MM.1S (cell line): ENCODE data around the gene LSR.

Source experiments
- DNase-seq: peaks from one replicate; pipeline ENCODE4 v3.0.0-alpha.2; 2015
- H2AFZ ChIP-seq: fragments of 300-600 bp; sonication (generic); 2 replicates; pipeline ENCODE4 v1.6.0; 2016; ENCODE audit warnings: antibody characterized with exemption, low read length
- H3F3A ChIP-seq: fragments of 300-600 bp; sonication (generic); 2 replicates; pipeline ENCODE4 v1.6.1; 2016; ENCODE audit warnings: mild to moderate bottlenecking, antibody characterized with exemption, low read length, moderate library complexity, mixed read lengths; ENCODE audit not compliant: insufficient read depth
- H3K27ac ChIP-seq: fragments of 300-600 bp; sonication (generic); 2 replicates; pipeline ENCODE4 v1.5.1; 2016; ENCODE audit warnings: mild to moderate bottlenecking, low read length
- H3K27me3 ChIP-seq: fragments of 300-600 bp; sonication (generic); replicated peaks from 2 replicates; pipeline ENCODE4 v1.6.0; 2016; ENCODE audit warnings: low read length; ENCODE audit not compliant: insufficient read depth
- H3K36me3 ChIP-seq: fragments of 300-600 bp; sonication (generic); replicated peaks from 2 replicates; pipeline ENCODE4 v1.6.1; 2016; ENCODE audit warnings: mild to moderate bottlenecking, low read length, mixed read lengths; ENCODE audit not compliant: insufficient read depth
- H3K4me1 ChIP-seq: fragments of 300-600 bp; sonication (generic); 2 replicates; pipeline ENCODE4 v1.6.1; 2016; ENCODE audit warnings: low read length, mixed read lengths
- H3K4me2 ChIP-seq: fragments of 300-600 bp; sonication (generic); 2 replicates; pipeline ENCODE4 v1.6.0; 2016; ENCODE audit warnings: low read depth, low read length
- H3K4me3 ChIP-seq: fragments of 300-600 bp; sonication (generic); 2 replicates; pipeline ENCODE4 v1.5.1; 2016; ENCODE audit warnings: low read length, mixed read lengths
- H3K79me2 ChIP-seq: fragments of 300-600 bp; sonication (generic); 2 replicates; pipeline ENCODE4 v1.6.1; 2016; ENCODE audit warnings: mixed run types, low read length, mixed read lengths
- H3K9ac ChIP-seq: fragments of 300-600 bp; sonication (generic); 2 replicates; pipeline ENCODE4 v1.6.1; 2016; ENCODE audit warnings: low read length, mixed read lengths
- H3K9me2 ChIP-seq: fragments of 300-600 bp; sonication (generic); replicated peaks from 2 replicates; pipeline ENCODE4 v1.6.1; 2016; ENCODE audit warnings: mild to moderate bottlenecking, low read length, mixed read lengths; ENCODE audit not compliant: insufficient read depth
- H3K9me3 ChIP-seq: fragments of 300-600 bp; sonication (generic); replicated peaks from 2 replicates; pipeline ENCODE4 v1.6.1; 2016; ENCODE audit warnings: mild to moderate bottlenecking, low read length, mixed read lengths; ENCODE audit not compliant: insufficient read depth
- H4K20me1 ChIP-seq: fragments of 300-600 bp; sonication (generic); 2 replicates; pipeline ENCODE4 v1.6.1; 2016; ENCODE audit warnings: mild to moderate bottlenecking, low read length, moderate library complexity, mixed read lengths; ENCODE audit not compliant: insufficient read depth
- CTCF ChIP-seq: fragments of 300-600 bp; sonication (generic); IDR thresholded peaks from 2 replicates; pipeline ENCODE4 v1.5.1; 2016; ENCODE audit warnings: antibody characterized with exemption, low read length, mixed read lengths
- EZH2 ChIP-seq: fragments of 300-600 bp; sonication (generic); optimal IDR thresholded peaks from 2 replicates; pipeline ENCODE3; 2017; ENCODE audit warnings: low read depth, mild to moderate bottlenecking, antibody characterized with exemption, low read length, mixed read lengths
- EZH2phosphoT487 ChIP-seq: fragments of 300-600 bp; sonication (generic); IDR thresholded peaks from 2 replicates; pipeline ENCODE4 v1.6.1; 2018; ENCODE audit warnings: antibody characterized with exemption, low read length

Gene LSR

GRCh38 chr19:35223084-35223790, 25.6 kb upstream of the LSR start:
- H3K4me1 ChIP-seq, result no peaks in the 10 kb centered on the region
- H3K36me3 ChIP-seq, result no peaks in the 10 kb centered on the region
- no peak overlapping the region for H2AFZ ChIP-seq
- no peak for DNase-seq
- no peaks in the 10 kb centered on the region for H3K9me2 ChIP-seq
- H3K9ac ChIP-seq, result no peak overlapping the region
- H3K4me3 ChIP-seq, result no peak overlapping the region
- no peaks in the 10 kb centered on the region for H3K79me2 ChIP-seq
- no peaks in the 10 kb centered on the region for H3F3A ChIP-seq
- H3K9me3 ChIP-seq, result no peaks in the 10 kb centered on the region
- H4K20me1 ChIP-seq, result no peaks in the 10 kb centered on the region
- H3K27me3 ChIP-seq, result no peaks in the 10 kb centered on the region
- no peak for TF ChIP-seq CTCF
- TF ChIP-seq EZH2, result no peak
- no peak for TF ChIP-seq EZH2phosphoT487
- H3K4me2 ChIP-seq, result no peak overlapping the region
- H3K27ac ChIP-seq, result no peak overlapping the region

GRCh38 chr19:35223862-35224505, 24.8 kb upstream of the LSR start:
- H3K4me1 ChIP-seq, result no peaks in the 10 kb centered on the region
- H4K20me1 ChIP-seq, result no peaks in the 10 kb centered on the region
- H3K4me2 ChIP-seq, result no peak overlapping the region
- no peak overlapping the region for H3K4me3 ChIP-seq
- no peaks in the 10 kb centered on the region for H3K9me3 ChIP-seq
- no peak overlapping the region for H3K27ac ChIP-seq
- H3K36me3 ChIP-seq, result no peaks in the 10 kb centered on the region
- no peak for TF ChIP-seq EZH2phosphoT487
- no peak for TF ChIP-seq EZH2
- TF ChIP-seq CTCF, result no peak
- no peak overlapping the region for H2AFZ ChIP-seq
- no peak for DNase-seq
- no peak overlapping the region for H3K9ac ChIP-seq
- H3K79me2 ChIP-seq, result no peaks in the 10 kb centered on the region
- H3F3A ChIP-seq, result no peaks in the 10 kb centered on the region
- H3K9me2 ChIP-seq, result no peaks in the 10 kb centered on the region
- no peaks in the 10 kb centered on the region for H3K27me3 ChIP-seq

- no peak for TF ChIP-seq EZH2phosphoT487
- no peak for TF ChIP-seq CTCF
- no peak for TF ChIP-seq EZH2
- no peak overlapping the region for H3K27ac ChIP-seq
- no peak overlapping the region for H3K4me2 ChIP-seq
These were observed 23.9 kb upstream of the LSR start for GRCh38 chr19:35224681-35225571.

More at GRCh38 chr19:35224681-35225571, 23.9 kb upstream of the LSR start:
- DNase-seq, result no peak
- Histone ChIP-seq H4K20me1 (no peaks in the 10 kb centered on the region), H2AFZ (no peak overlapping the region), H3K4me3 (no peak overlapping the region), H3K36me3 (no peaks in the 10 kb centered on the region), H3K9ac (no peak overlapping the region), H3K9me2 (no peaks in the 10 kb centered on the region), H3K79me2 (no peaks in the 10 kb centered on the region), H3F3A (no peaks in the 10 kb centered on the region), H3K9me3 (no peaks in the 10 kb centered on the region), H3K27me3 (no peaks in the 10 kb centered on the region), H3K4me1 (no peaks in the 10 kb centered on the region)
